OCI-LY7 (cell line): ENCODE measurements around the gene EPB41L4A.

Experiments used
- CTCF ChIP-seq: fragments of 200-600 bp; sonication (generic); conservative IDR thresholded peaks from 2 replicates; pipeline ENCODE4 v1.5.1; 2014; ENCODE audit warnings: mild to moderate bottlenecking, antibody characterized with exemption, low read length, moderate library complexity, mixed read lengths
- EZH2phosphoT487 ChIP-seq: fragments of 200-600 bp; sonication (generic); IDR thresholded peaks from 2 replicates; pipeline ENCODE4 v1.6.1; 2018; ENCODE audit warnings: low read depth, borderline replicate concordance, mild to moderate bottlenecking, mixed run types, antibody characterized with exemption, low read length, moderate library complexity, mixed read lengths

GRCh38 chr5:112318346-112318745 lies 100.7 kb downstream of the EPB41L4A start:
- no peak for TF ChIP-seq CTCF
- TF ChIP-seq EZH2phosphoT487 = no peak
